Frontal cortex (tissue), 4 donors: Measurements from ENCODE around the gene CAPN14. TPM values are rescaled to one million over a fixed set of nuclear protein-coding genes. Genes with fewer than 3 reads are reported as not detected.

Experiments
- DNase-seq, 2 donors: peaks; one replicate each; pipeline ENCODE4 v3.0.0; 2012; ENCODE audit warnings: low spot score in 2 of 2
- FAIRE-seq: peaks from 2 replicates; lab custom pipeline; 2012; peaks lifted over from hg19 to GRCh38; lab: Jason Lieb, UNC
- total RNA-seq: library from RNA; depleted of rRNA; stranded (reverse); fragments of >200 nt; gene quantifications from one replicate; pipeline ENCODE4 v1.2.3, GENCODE V29; 2014
- donor health status: control.
- donor health status: control.
- donor health status: control.

Gene CAPN14
- total RNA-seq, result 0.82 TPM

- FAIRE-seq (no peak), DNase-seq (no peak)
Observed at GRCh38 chr2:31217465-31218200, at the start of gene CAPN14. CAPN14 (minus strand) TSS chr2:31217515; CDS start chr2:31205447, 12,068 bp downstream.

GRCh38 chr2:31266804-31267203, 49.5 kb upstream of the CAPN14 start:
- FAIRE-seq (no peak), DNase-seq (no peak)

- DNase-seq, result no peak
- FAIRE-seq, result no peak
Observed at GRCh38 chr2:31265234-31265633, 47.9 kb upstream of the CAPN14 start.

GRCh38 chr2:31263636-31264190, 46.4 kb upstream of the CAPN14 start:
- FAIRE-seq (no peak), DNase-seq (no peak)

GRCh38 chr2:31260870-31261269, 43.6 kb upstream of the CAPN14 start:
- no peak for DNase-seq
- no peak for FAIRE-seq

GRCh38 chr2:31259075-31259474, 41.8 kb upstream of the CAPN14 start:
- FAIRE-seq, result no peak

GRCh38 chr2:31258351-31258750, 41.0 kb upstream of the CAPN14 start:
- FAIRE-seq (no peak), DNase-seq (no peak)

More at GRCh38 chr2:31259075-31259474, 41.8 kb upstream of the CAPN14 start:
- DNase-seq, result no peak

- FAIRE-seq (no peak), DNase-seq (no peak)
Observed at GRCh38 chr2:31256611-31257382, 39.5 kb upstream of the CAPN14 start.

- FAIRE-seq (no peak), DNase-seq (no peak)
Observed at GRCh38 chr2:31255911-31256571, 38.7 kb upstream of the CAPN14 start.

- DNase-seq (no peak), FAIRE-seq (no peak)
Observed at GRCh38 chr2:31254237-31255203, 37.2 kb upstream of the CAPN14 start.

GRCh38 chr2:31253356-31254131, 36.2 kb upstream of the CAPN14 start:
- no peak for DNase-seq
- no peak for FAIRE-seq

GRCh38 chr2:31251851-31252250, 34.5 kb upstream of the CAPN14 start:
- DNase-seq, result no peak
- FAIRE-seq, result no peak

GRCh38 chr2:31251018-31251417, 33.7 kb upstream of the CAPN14 start:
- DNase-seq (no peak), FAIRE-seq (no peak)

GRCh38 chr2:31249009-31249690, 31.8 kb upstream of the CAPN14 start:
- FAIRE-seq, result no peak
- no peak for DNase-seq

- FAIRE-seq (no peak), DNase-seq (no peak)
Observed at GRCh38 chr2:31248139-31248538, 30.8 kb upstream of the CAPN14 start.

- no peak for DNase-seq
- no peak for FAIRE-seq
Observed at GRCh38 chr2:31247711-31248110, 30.4 kb upstream of the CAPN14 start.

GRCh38 chr2:31246184-31246852, 29.0 kb upstream of the CAPN14 start:
- FAIRE-seq (no peak), DNase-seq (no peak)
